CD4-positive, alpha-beta T cell (primary cell): ENCODE data around the gene PVALEF. TPM values are rescaled to one million over a fixed set of nuclear protein-coding genes. Genes with fewer than 3 reads are reported as not detected.
"Not testable (repeated sequence)": the region's sequence is repeated elsewhere in the genome, so short reads cannot be mapped to it uniquely, and the experiment has no call there.

Source experiments
- ATAC-seq: fragments of 200-7000 bp; cut with Tn5 transposase; one replicate; pipeline ENCODE4 v1.10.0; 2022; ENCODE audit warnings: mild to moderate bottlenecking; ENCODE audit not compliant: poor library complexity
- CTCF ChIA-PET: fragments of 350-600 bp; sonication (Branson Sonifier 250); formaldehyde crosslinking; loops from one replicate; lab custom pipeline; 2021; ENCODE audit warnings: antibody characterized with exemption, inconsistent platforms; lab: Charles Lee
- POLR2A ChIA-PET: fragments of 350-600 bp; sonication (Branson Sonifier 250); formaldehyde crosslinking; loops from one replicate; lab custom pipeline; 2021; ENCODE audit warnings: antibody characterized with exemption, inconsistent platforms; lab: Charles Lee
- DNase-seq, 14 experiments: peaks; one replicate each; pipeline ENCODE4 v3.0.0-alpha.2; 2013 to 2020; ENCODE audit warnings: mixed read lengths in 2 of 14
- H3K27ac ChIP-seq, 2 donors: one replicate each; pipeline versions ENCODE4 v1.5.1 to v1.7.0; 2013; ENCODE audit warnings: low read length in 2 of 2, low read depth in 1 of 2, mild to moderate bottlenecking in 1 of 2
- H3K27me3 ChIP-seq, 2 experiments: 1 replicate in 1 of 2; 2 replicates in 1 of 2; pipeline versions ENCODE4 v1.6.1 to v1.7.0; 2013; ENCODE audit warnings: low read length in 2 of 2, control low read depth in 1 of 2, mild to moderate bottlenecking in 1 of 2, moderate library complexity in 1 of 2; ENCODE audit not compliant: insufficient read depth in 2 of 2, control insufficient read depth in 1 of 2
- H3K36me3 ChIP-seq: one replicate; pipeline ENCODE4 v1.6.1; 2013; ENCODE audit warnings: low read length, control low read depth; ENCODE audit not compliant: insufficient read depth
- H3K4me1 ChIP-seq: one replicate; pipeline ENCODE4 v1.6.1; 2013; ENCODE audit warnings: low read length, control low read depth; ENCODE audit not compliant: insufficient read depth
- H3K4me3 ChIP-seq: one replicate; pipeline ENCODE4 v1.5.1; 2013; ENCODE audit warnings: mild to moderate bottlenecking, low read length, moderate library complexity
- H3K9me3 ChIP-seq, 2 experiments: 1 replicate in 1 of 2; 2 replicates in 1 of 2; pipeline versions ENCODE4 v1.6.1 to v1.7.0; 2013; ENCODE audit warnings: low read length in 2 of 2, mild to moderate bottlenecking in 2 of 2, control low read depth in 1 of 2, moderate library complexity in 1 of 2; ENCODE audit not compliant: control insufficient read depth in 1 of 2, insufficient read depth in 1 of 2
- H3K27ac Mint-ChIP-seq: one replicate; pipeline ENCODE4 v1.8.0; 2020; ENCODE audit warnings: mixed read lengths
- H3K27me3 Mint-ChIP-seq: one replicate; pipeline ENCODE4 v1.8.0; 2021; ENCODE audit warnings: mixed read lengths
- H3K36me3 Mint-ChIP-seq: one replicate; pipeline ENCODE4 v1.8.0; 2021; ENCODE audit warnings: low read depth, mixed read lengths
- H3K4me1 Mint-ChIP-seq: one replicate; pipeline ENCODE4 v1.8.0; 2021; ENCODE audit warnings: low read depth, mixed read lengths
- H3K4me3 Mint-ChIP-seq: one replicate; pipeline ENCODE4 v1.8.0; 2020; ENCODE audit warnings: mild to moderate bottlenecking, mixed read lengths
- H3K9me3 Mint-ChIP-seq: one replicate; pipeline ENCODE4 v1.8.0; 2020; ENCODE audit warnings: mixed read lengths
- CTCF ChIP-seq: fragments of 200-600 bp; IDR thresholded peaks from one replicate; pipeline ENCODE4 v1.8.0; 2022; ENCODE audit warnings: antibody characterized with exemption, mild to moderate bottlenecking
- intact Hi-C, 2 experiments: fragments of 100-400 bp; cut with DNase I in 1 of 2; cut with micrococcal nuclease in 1 of 2; formaldehyde crosslinking; loops; one replicate each; pipeline versions ENCODE4 v1.15.1 to v1.9.0; 2023 to 2025; cut with DNase I, micrococcal nuclease
- total RNA-seq, 174 experiments: library from RNA in 2 of 174; stranded (reverse) in 2 of 174; gene quantifications; one replicate each; pipeline ENCODE4 v1.2.3 and lab custom pipeline; 2021 to 2026

The PVALEF gene
- total RNA-seq, 2 experiments from 2014 or later: not detected

GRCh38 chr17:81152288-81152828 is 12.9 kb upstream of the PVALEF start:
- Histone ChIP-seq H3K27me3 (no peaks in the 10 kb centered on the region), H3K4me3 (no peak overlapping the region), H3K27ac (no peak overlapping the region), H3K36me3 (no peaks in the 10 kb centered on the region), H3K9me3 (no peaks in the 10 kb centered on the region), H3K4me1 (peaks cover 7% of the 10 kb centered on the region)
- Mint-ChIP-seq H3K27me3 (peaks cover 6% of the 10 kb centered on the region), H3K9me3 (no peaks in the 10 kb centered on the region), H3K4me3 (no peak overlapping the region), H3K4me1 (no peaks in the 10 kb centered on the region), H3K27ac (no peak overlapping the region), H3K36me3 (no peaks in the 10 kb centered on the region)
- CTCF ChIA-PET: no interaction called here
- intact Hi-C loops: no loop called here
- ATAC-seq (no peak), DNase-seq (no peak)
- TF ChIP-seq CTCF: no peak
- POLR2A ChIA-PET: interaction anchor here (0.6 kb wide), 1 partner anchor 729 kb away, joined by 3 read pairs; no protein-coding TSS in a partner anchor

GRCh38 chr17:81153340-81153803 is 11.9 kb upstream of the PVALEF start:
- peak overlapping the region; percentile 33 for H3K27ac Mint-ChIP-seq
- Histone ChIP-seq H3K9me3 (no peaks in the 10 kb centered on the region), H3K4me3 (no peak overlapping the region), H3K4me1 (peaks cover 7% of the 10 kb centered on the region), H3K36me3 (no peaks in the 10 kb centered on the region), H3K27me3 (no peaks in the 10 kb centered on the region), H3K27ac (no peak overlapping the region)
- no peak for TF ChIP-seq CTCF
- H3K36me3 Mint-ChIP-seq: no peaks in the 10 kb centered on the region
- POLR2A ChIA-PET: no interaction called here
- H3K4me3 Mint-ChIP-seq: no peak overlapping the region
- H3K27me3 Mint-ChIP-seq: peaks cover 6% of the 10 kb centered on the region
- no peaks in the 10 kb centered on the region for H3K4me1 Mint-ChIP-seq
- DNase-seq (peak in 4 of 14 experiments; percentile 8 to 76 (median 52)), ATAC-seq (peak; percentile 17)
- no peaks in the 10 kb centered on the region for H3K9me3 Mint-ChIP-seq
- CTCF ChIA-PET: no interaction called here
- intact Hi-C loops: no loop called here

- ATAC-seq, H3K9me3 ChIP-seq, H3K4me3 ChIP-seq, DNase-seq, H3K27me3 ChIP-seq, H3K36me3 ChIP-seq, H3K36me3 Mint-ChIP-seq, H3K9me3 Mint-ChIP-seq, intact Hi-C loops, H3K4me3 Mint-ChIP-seq, H3K27ac ChIP-seq, H3K27me3 Mint-ChIP-seq, POLR2A ChIA-PET, CTCF ChIA-PET, H3K27ac Mint-ChIP-seq, H3K4me1 Mint-ChIP-seq, H3K4me1 ChIP-seq: not testable (repeated sequence)
Measured at GRCh38 chr17:81154016-81154415, 11.3 kb upstream of the PVALEF start.

- intact Hi-C loops: no loop called here
- TF ChIP-seq CTCF: no peak
- Histone ChIP-seq H3K36me3 (no peaks in the 10 kb centered on the region), H3K27ac (no peak overlapping the region), H3K4me3 (no peak overlapping the region), H3K4me1 (peaks cover 6% of the 10 kb centered on the region), H3K9me3 (no peaks in the 10 kb centered on the region), H3K27me3 (no peaks in the 10 kb centered on the region)
- ChIA-PET CTCF (no interaction called here), POLR2A (no interaction called here)
- Mint-ChIP-seq H3K36me3 (no peaks in the 10 kb centered on the region), H3K27me3 (peaks cover 6% of the 10 kb centered on the region), H3K27ac (no peak overlapping the region), H3K9me3 (no peaks in the 10 kb centered on the region), H3K4me3 (no peak overlapping the region), H3K4me1 (no peaks in the 10 kb centered on the region)
- DNase-seq (peak in 2 of 14 experiments; percentile 37 to 56), ATAC-seq (no peak)
Measured at GRCh38 chr17:81154961-81155360, 10.3 kb upstream of the PVALEF start.
